ENCODE results near the gene PEBP1.

GRCh38 chr12:118185602-118186397 lies 49.9 kb downstream of the PEBP1 start:
- TF ChIP-seq POLR2A (IDR thresholded peaks at IDR 0.05) (no peak), CTCF (IDR thresholded peaks at IDR 0.05) (no peak)
